NCI-H526 treated with DMSO at 0.1 percent for 48 hours (cell line): ENCODE results near the gene OSMR.

Source experiments
- DNase-seq: peaks from one replicate; lab custom pipeline; 2025; lab: John Stamatoyannopoulos, UW

Gene OSMR

DNA sequence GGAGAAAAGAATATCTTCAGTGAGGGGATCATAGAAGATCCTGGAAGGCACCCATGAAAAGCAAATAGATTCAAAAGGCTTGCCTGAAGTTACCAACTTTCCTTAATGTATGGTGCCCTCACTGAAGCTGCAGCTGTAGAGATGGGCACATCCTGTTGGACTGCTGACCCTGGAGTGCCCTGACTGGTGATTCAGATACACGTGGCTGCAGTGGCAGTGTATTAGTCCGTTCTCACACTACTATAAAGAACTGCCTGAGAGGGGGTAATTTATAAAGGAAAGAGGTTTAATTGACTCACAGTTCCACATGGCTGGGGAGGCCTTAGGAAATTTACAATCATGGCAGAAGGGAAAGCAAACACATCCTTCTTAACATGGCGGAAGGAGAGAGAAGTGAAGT is 80.3 kb downstream of the OSMR start:
- no peak for DNase-seq

DNA sequence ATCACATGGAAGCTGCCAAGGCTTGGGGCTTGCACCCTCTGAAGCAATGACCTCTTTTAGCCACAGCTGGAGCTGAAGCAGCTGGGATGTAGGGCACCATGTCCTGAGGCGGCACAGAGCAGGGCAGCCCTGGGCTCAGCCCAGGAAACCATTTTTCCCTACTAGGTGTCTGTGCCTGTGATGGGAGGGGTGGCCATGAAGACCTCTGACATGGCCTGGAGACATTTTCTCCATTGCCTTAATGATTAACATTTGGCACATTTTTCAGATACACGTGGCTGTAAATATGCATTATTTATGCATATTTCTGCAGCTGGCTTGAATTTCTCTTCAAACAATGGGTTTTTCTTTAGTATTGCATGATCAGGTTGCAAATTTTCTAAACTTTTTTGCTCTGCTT is 81.7 kb downstream of the OSMR start:
- DNase-seq, result no peak

DNA sequence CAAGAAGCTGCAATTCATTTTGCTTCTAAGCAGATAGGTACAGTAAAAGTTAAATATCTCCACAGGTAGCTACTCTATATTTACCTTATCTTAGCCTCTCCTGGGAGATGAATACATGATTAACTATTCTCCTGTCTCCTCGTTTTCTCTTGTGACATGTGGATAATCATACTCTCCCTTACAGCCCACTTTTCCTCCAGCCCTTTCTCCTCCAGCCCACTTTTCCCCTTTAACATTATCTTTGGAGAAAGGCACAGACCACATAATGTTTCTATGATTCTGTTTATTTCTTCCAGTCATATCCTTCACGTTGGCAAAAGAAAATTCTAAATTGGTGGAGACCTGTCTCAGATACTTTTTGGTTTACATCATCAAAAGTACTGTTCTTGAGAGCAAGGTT is 84.0 kb downstream of the OSMR start:
- no peak for DNase-seq

DNA sequence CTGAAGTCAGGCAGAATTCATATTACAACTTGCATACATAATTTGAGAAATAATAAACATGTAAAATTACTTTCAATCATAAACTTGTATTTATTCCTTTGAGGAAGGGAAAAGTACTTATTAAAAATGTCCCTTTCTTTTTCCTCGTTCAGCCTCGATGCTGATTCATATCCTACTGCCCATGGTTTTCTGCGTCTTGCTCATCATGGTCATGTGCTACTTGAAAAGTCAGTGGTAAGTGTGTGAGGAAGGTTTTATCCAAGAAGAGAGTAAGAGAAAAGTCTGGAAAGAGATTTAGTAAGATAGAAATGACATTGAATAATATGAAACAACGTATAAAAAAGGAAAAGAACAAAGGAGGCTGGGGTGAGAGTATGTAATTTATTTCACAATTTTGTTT is 85.9 kb downstream of the OSMR start:
- no peak for DNase-seq

DNA sequence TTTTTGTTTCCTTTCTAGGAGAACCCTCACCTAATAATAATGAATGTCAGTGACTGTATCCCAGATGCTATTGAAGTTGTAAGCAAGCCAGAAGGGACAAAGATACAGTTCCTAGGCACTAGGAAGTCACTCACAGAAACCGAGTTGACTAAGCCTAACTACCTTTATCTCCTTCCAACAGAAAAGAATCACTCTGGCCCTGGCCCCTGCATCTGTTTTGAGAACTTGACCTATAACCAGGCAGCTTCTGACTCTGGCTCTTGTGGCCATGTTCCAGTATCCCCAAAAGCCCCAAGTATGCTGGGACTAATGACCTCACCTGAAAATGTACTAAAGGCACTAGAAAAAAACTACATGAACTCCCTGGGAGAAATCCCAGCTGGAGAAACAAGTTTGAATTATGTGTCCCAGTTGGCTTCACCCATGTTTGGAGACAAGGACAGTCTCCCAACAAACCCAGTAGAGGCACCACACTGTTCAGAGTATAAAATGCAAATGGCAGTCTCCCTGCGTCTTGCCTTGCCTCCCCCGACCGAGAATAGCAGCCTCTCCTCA is 87.1 kb downstream of the OSMR start:
- no peak for DNase-seq

DNA sequence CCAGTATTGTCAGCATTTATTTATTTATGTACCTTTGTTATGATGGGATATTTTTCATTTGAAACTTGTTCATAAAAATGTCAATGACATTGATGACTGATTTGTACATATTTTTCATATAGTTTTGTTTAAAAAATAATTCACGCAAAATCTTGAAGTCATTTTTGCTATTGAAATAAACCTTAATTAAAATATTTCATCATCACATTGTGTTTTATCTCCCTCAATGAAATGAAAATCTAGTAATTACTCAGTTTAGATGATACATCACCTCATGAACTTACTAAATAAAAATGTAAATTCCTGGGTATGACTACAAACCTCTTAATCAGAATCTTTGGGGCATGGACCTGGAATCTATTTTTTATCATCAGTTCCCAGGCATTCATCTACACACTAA is 89.6 kb downstream of the OSMR start:
- no peak for DNase-seq

DNA sequence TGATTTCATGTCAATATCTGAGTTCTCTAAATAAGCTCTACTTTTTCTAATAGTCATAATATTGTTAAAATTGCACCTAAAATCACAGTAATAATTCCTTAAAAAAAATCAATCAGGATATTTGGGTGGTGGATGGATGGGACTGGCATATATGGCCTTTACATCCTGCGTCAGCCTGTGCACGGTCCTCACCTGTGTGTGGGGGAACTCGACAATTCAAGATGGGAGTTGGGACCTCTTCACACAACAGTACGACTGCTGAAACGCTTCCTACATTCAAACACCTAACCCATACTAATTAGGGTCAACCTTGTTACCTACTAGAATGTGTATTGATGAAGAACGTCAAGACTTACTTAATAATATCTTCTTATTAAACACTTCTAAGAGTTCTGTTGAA is 90.5 kb downstream of the OSMR start:
- no peak for DNase-seq

DNA sequence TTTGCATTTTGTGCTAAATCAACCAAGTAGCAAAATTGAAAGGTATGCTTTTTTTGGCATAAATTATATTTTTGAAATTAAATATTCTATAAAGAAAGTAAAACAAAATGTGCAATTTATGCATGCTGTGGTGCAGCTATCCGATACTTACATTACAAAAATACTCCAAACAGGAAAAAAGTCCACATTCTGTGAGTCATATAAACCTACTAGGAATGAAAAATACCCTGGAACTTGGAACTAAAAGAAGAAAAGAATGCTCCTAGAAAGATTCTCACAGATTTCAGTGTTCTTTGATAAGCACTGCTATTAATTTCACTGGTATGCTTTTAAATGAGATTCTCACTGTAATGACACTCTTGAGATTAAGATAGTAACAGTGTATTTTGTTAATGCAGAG is 92.6 kb downstream of the OSMR start:
- no peak for DNase-seq

DNA sequence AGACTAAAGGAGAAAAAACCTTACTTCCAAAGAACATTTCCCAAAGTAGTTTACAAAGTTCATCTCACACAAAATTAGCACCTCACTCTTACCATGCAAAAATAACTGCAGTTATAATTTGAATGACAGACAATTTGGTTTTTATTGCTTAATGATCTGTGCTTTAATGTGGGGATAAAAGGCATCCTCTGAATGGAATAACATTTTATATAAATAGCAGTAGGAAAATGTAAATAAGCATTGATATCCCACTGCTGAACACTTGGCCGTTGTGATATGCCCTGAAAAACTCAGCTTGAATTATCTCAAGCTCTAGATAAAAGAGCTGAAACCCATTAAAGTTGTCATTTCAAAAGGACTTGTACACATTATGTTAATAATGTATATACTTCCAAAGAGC is 93.2 kb downstream of the OSMR start:
- DNase-seq, result no peak

DNA sequence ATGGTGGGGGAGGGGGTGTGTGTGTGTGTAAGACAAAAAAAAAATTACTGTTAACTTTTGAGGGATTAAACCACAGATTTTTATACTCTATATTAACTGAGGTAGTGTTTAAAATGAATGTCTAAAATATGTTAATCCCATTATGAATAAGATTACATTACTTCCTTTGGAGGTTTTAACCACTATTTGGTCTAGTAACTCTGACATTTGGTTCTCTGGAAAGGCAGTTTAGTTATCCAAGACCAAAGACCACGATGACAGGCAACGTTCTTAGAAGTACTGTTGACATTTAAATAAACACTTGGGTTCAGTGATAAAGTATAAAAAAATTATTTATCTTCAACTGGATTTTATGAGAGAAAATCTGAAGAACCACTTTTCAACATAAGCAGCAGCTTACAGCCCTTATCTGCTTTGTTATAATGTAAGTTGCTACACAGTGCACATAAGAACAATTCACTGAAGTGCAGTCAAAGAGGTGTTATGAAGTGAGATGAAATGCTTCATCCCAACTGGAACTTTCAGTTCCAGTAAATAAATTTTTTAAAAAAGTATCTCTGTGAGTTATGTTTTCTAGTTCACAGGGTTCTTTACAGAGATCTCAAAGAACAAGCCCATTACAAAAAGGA is 94.5 kb downstream of the OSMR start:
- no peak for DNase-seq

DNA sequence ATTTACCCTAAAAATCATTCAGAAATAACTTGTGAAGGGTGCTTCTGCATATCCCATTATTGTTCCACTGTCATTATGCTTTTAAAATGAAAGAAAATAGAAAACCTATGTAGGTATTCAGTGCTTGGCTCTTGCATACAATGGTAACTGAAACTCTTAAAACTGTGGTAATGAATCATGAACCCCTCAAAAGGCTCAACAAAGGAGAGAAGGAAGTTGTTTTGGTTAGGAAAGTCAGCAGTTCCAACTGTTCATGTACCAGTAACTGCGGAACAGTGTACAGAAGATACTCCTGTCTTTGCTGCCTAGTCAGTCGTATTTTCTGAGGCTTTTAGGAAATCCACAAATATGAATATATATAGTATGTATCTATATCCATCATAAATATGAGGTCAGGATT is 96.1 kb downstream of the OSMR start:
- DNase-seq, result no peak

DNA sequence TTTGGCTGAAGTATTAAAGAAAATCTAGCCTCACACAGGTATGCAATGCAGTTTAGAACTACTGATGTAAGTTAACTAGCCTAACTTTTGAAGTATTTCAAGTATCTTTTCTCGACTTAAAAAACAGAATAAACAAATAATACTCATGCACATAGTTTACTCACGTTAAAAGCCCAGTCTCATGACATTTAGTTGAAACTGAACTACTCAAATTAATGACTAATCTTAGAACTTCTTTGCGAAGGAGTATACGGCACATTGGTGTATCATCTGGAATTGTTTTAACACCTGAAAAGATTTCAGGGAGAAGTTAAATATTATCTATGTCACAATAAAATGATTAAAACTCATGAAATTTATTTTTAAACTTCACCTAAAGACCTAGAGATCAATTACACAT is 98.5 kb downstream of the OSMR start:
- no peak for DNase-seq

DNA sequence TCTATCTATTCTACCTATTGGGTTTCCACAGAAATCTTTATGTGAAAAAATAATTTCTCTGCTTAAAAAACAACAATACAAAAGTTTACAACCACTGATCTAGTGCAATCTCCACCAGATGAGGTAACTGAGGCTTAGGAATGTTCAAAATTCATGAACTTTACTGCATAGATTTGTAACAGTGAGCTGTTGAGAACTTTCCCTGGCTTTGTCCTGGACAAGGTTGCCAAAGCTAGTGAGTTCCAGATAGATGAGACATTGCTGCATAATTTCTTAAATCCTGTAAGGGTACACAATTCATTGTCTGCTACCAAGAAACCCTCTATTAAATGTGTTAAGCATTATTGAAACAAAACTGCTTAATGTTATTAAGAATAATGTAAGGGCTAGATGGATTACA is 102.7 kb downstream of the OSMR start:
- no peak for DNase-seq

DNA sequence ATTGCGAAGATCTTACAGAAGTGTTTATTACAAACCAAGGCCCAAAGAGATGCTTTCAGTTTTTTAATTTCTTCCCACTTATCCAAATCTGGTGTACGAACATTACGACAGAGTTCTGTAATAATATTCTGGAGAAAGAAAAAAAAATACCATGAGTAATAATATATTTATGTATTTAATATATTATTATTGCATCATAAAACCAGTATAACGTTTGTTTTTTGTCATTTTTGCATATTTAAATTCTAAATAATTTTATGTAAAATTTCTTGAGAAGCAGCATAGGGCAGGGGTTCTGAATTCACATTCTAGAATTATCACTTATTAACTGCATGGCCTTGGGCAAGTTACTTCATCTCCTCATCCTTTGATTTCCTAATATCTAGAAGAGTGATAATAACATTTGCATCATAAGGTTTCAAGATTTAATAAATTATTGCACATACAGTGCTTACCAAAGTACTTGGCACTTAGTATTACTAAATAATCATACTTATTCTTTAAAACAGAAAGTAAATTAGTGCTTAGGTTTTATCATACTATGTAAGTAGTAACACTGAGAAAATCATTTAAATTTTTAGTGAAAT is 107.7 kb downstream of the OSMR start:
- no peak for DNase-seq

DNA sequence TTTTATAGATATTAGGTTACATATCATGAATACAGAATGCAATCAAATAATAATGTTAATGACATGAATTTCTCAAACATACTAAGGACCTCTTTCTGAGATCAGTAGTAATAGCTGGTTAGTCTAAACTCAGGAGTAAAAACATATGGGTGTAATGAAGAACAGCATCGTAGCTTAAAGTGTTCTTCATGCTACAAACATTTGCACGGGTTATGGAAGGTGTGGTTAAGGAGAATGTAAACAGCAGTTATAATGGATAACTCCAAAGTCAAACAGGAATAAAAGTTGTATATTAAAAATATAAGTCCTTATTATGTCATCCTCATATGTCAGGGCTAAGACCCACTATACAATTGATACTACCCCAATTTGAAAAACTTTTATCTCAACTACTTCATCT is 115.9 kb downstream of the OSMR start:
- no peak for DNase-seq

DNA sequence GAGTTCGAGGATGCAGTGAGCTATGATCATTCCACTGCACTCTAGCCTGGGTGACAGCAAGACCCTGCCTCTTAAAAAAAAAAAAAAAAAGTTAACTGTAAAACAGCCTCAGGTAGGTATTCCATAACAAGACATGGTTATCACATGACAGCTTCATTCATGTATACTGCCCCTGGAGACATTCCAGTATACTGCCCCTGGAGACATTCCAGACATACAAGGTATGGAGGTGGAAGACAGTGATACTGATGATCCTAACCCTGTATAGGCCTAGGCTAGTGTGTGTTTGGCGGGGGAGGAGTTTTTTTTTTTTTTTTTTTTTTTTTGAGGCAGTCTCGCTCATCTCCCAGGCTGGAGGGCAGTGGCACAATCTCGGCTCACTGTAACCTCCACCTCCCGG is 122.9 kb downstream of the OSMR start:
- no peak for DNase-seq

DNA sequence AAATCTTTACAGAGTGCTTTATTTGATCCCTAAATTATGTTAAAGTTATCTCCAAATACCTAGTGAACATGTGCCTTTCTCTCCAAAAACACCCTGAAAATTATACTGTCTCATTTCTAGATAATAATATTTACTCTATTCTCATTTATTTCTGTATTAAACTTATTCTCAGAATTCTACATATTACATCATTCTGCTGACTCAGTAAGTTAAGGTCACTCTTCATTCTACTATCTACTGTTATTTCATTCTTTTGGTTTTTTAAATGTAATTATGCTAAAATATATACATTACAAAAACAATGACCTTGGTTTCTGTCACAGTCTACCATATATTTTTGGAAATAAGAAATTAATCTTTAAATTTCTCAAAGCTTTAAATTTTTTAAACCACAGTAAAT is 132.2 kb downstream of the OSMR start:
- DNase-seq, result no peak

DNA sequence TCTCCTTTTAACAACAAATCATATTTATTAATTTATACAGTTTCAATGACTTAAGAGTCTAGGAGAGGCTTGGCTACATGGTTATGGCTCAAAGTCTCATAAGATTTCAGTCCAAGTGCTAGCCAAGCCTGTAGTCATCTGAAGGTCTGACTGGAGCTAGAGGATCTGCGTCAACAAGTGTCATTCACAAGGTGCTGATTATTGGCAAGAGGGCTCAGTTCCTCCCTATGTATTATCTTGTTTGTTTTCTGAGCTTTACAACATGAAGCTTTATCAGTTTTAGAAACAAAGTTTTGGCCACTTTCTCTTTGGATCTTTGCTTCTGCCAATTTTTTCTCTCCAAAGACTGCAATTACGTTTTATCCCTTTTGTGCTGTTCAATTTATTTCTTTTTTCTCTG is 133.7 kb downstream of the OSMR start:
- no peak for DNase-seq
